COLO829 (cell line): ENCODE measurements around the gene KLHDC8B.

Experiments used
- DNase-seq: peaks from one replicate; pipeline ENCODE4 v3.0.0; 2012; ENCODE audit warnings: low spot score

The KLHDC8B gene

GRCh38 chr3:49171119-49171774 lies at the start of gene KLHDC8B:
TSS of gene KLHDC8B (plus strand) at chr3:49171598. CDS start at chr3:49172770, 1,172 bp downstream.
- peak; percentile 94 for DNase-seq

DNA sequence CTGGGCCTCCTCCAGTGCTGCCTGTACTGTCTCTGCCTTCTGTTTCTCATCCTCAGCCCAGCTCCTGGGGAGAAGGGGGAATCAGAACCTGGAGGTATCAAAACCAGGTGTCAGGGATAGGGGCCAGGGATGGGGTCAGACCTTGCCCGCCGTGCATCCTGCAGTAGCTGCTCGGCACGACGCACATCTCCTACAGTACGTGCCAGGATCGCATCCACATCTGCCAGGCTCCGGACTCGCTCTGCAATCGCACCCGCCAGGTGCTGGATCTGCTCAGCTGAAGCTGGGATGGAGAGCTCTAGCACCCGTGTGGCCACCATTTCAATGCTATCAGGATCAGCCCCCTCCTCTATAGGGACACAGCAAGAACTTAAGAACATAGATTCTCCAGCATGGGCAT lies 49.4 kb upstream of the KLHDC8B start:
- DNase-seq = no peak

DNA sequence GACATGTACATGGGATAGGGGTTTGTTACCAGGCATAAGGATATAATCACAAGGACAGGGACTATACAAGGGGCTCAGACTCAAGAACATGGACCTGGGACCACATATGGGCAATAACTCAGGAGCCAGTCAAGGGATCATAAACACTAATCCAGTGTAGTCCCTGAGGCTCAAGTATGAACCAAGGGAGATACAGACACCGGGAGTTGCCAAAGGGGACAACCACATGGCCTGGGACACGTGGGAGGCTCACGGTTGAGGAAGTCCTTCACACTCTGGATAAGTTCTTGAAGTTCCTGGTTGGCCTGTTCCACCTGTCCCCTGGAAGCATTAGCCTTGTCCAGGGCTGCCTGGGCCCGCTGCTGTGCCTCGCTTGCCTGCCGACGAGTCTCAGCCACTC lies 48.9 kb upstream of the KLHDC8B start:
- no peak for DNase-seq

DNA sequence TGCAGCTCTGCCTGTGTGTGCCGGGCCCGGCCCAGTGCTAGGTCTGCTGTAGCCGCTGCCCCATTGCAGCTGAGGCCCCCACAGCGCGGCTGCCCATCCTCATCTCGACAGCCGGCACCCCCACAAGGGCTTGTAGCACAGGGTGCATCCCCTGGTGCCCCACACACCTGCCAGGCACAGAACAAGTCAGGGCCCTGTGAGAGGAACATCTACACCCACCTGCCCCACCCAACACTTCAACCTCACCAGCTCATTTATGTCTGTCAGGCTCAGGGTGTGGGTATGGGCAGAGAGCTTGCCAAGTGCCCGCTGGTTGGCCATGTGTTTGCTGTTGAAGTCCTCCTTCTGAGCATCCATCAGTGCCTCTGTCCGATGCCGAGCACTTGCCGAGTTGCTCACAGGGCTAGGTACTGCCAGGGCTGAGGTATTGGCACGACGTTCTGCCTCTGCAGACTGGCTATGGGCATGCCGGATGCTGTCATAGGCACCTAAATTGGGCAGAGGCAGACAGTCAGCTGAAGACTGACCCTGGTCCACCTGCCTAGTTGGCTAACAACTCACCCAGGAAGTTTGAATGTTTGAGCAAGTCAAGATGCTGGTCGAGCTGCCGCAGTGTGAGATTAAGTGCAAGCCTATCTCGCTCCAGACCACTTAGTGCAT lies 48.4 kb upstream of the KLHDC8B start:
- no peak for DNase-seq

DNA sequence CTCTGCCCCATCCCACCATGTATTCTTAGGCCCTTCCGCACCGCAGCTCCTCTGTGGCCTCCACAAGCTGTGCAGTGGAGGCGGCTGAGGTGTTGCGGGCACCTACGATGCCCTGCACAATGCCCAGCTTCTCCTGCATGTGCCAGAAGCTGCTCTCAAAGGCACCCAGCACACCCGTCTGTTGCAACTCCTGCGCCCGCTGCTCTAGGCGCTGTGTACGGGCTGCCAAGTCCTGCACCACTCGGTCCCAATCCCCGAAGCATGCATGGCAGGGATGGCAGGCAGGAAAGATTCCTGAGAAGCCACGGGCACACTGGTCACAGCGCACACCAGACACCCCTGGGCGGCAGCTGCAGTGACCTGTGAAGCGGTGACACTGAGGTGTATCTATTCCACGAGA lies 47.7 kb upstream of the KLHDC8B start:
- DNase-seq = no peak

- no peak for DNase-seq
These were observed 47.2 kb upstream of the KLHDC8B start for GRCh38 chr3:49124203-49124602.

DNA sequence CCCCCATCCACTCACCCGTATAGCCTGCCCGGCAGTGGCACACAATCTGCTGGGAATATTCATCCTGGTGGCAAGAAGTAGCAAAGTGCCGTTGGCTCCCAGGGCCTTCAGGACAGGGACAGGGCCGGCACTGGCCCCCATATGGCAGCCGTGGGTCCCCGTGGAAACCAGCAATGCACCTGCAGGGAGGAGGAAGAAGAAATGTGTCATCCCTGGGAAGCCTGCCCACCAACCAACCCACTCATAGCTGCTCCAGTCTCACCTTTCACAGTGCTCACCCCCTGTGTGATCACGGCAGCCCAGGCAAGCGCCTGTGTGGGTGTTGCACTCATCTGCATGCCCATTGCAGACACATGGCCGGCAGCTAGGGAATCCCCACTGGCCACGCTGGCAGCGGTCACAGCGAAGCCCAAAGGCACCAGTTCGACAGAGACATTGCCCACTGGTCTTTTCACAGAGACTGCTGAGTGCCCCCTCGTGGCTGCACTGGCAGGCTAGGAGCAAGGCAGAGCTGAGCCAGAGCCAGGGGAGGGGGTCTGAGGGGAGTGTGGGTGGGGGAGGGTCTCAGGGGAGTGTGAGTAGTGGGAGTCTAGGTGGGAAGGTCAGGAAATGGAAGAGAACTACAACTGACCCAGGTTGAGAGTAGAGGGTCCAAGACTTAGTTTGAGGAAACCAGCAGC lies 46.3 kb upstream of the KLHDC8B start:
- no peak for DNase-seq

- DNase-seq = no peak
These were observed 40.4 kb upstream of the KLHDC8B start for GRCh38 chr3:49131040-49131439.

GRCh38 chr3:49131576-49131975 lies 39.8 kb upstream of the KLHDC8B start:
- no peak for DNase-seq

GRCh38 chr3:49132073-49132436 lies 39.3 kb upstream of the KLHDC8B start:
- DNase-seq = no peak

DNA sequence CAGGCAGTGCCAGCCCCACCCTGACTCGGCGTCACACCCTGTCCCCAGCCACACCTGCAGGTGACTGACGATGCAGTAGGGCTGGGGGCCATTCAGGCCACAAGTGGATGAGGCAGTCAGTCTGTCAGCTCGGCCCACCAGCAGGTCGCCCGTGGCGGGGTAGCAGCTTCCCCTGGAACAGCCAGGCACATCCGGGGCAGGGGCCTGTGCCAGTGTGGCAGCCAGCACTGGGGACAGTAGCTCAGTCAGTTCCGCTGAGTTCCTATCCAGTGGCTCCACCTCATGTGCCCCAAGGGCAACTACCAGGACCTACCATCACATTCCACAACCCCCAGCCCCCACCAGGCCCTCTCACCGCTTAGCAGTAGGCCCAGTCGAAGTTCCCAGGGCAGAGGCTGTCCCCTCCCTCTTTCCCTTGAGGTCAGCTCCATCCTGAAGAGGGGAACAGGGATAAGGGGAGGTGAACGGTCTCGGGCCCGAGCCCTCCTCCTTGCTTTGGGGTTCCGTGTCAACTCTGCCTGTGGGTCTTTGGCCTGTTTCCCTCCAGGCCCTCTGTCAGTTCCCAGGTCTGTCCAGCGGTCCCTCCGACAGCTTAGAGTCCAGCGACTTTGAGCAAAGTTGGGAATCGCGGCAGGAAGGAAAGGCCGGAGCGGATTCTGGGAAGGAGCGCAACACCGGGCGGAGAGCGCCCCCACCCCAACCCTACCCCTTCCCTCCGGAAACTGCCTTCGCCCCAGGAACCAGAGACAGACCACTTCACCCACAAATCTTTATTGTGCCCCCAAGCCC lies 38.8 kb upstream of the KLHDC8B start, which contains the start of gene LAMB2:
Gene LAMB2 (minus strand): TSS at position 614 of the 789 bp plus-strand sequence. CDS start 183 bp downstream, at position 431.
- DNase-seq = peak; percentile 86

GRCh38 chr3:49133226-49133951 lies 38.0 kb upstream of the KLHDC8B start:
- peak; percentile 98 for DNase-seq

- DNase-seq = peak; percentile 35
These were observed 36.7 kb upstream of the KLHDC8B start for GRCh38 chr3:49134471-49135265.

DNA sequence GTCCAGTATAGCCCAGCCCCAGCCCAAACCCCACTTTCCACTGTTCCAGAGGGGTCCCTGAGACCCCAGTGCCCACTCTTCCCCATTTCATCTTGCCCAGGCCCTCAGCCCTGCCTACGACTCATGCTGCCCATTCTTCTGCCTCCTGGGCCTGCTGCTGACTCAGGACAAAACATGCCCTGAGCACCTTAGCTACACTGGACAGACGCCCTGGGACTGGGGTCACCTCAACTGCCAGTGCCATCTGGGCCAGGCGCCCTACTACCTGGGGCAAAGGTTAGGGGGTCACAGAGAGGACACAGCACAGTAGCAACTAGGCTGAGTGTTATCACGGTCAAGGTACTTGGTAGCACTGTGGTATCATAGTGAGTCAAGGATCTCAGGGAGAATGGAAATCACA lies 35.9 kb upstream of the KLHDC8B start:
- DNase-seq = no peak

DNA sequence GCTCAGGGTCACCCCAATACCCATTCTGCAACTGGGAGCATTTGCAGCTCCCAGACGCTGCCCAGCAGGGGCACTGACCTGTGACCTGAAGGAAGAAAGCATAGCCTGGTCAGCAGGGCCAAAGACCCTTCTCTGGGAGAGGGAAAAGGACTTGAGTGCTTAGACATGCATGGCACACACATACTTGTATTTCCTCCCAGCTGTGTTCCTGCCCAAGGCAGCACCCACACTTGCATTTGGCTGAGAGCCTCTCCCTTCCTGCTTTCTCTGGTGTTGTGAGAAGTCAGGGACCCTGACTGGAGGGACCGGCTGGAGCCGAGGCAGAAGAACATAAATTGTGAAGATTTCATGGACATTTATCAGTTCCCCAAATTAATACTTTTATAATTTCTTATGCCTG lies 31.3 kb upstream of the KLHDC8B start:
- DNase-seq = no peak

- DNase-seq = no peak
These were observed 23.2 kb upstream of the KLHDC8B start for GRCh38 chr3:49148159-49148558.

DNA sequence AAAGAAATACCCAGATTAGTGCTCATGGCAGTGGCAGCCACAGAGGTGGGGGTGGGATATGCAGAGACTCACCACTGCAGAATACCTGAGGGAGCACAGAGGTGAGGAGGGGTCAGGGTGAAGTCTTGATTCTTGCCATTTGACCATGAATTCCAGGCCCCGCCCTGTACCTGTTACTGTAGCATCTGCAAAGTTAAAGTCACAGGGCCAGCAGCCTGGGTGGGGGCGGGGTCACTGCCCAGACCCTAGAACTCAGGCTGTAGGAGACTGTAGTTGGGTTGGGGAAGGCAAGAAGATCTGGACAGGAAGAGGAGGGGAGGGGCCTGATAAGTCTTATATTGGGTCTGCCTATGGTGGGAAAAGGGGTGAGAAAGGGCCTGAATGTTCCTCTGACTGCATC lies 19.8 kb upstream of the KLHDC8B start:
- no peak for DNase-seq

DNA sequence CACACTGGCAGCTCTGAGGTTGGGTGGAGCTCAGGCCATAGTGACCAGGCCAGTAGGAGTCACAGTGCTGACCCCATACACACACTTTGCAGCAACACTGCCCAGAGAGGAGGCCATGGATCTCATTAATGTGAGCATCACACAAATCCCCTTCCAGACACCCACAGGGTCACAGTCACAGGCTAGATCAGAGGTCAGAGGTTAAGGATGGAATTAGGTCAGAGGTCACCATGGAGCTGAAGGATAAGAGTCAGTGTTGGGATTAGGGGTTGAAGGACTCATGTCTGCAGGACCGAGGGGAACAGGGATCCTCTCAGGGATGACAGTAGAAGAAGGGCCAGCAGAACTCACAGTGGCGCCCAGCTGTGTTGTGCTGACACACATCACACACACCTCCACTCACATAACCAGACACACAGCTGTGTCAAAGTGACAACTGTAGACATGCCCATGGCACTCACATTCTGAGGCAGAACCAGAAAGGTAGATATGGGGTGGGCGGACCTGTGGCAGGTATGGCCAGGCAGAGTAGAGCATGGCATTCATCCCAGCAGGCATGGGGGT lies 18.0 kb upstream of the KLHDC8B start:
- no peak for DNase-seq

DNA sequence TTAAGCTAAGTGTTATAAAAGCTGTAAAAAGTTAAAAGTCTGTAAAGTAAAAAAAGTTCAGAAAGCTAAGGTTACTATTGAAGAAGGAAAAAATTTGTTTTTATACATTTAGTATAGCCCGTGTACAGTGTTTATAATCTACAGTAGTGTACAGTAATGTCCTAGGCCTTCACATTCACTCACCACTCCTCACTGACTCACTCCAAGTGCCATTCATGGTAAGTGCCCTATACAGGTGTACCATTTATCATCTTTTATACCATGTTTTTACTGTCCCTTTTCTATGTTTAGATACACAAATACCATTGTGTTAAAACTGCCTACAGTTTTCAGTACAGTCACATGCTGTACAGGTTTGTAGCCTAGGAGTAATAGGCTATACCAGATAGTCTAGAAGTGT lies 14.1 kb upstream of the KLHDC8B start:
- no peak for DNase-seq

DNA sequence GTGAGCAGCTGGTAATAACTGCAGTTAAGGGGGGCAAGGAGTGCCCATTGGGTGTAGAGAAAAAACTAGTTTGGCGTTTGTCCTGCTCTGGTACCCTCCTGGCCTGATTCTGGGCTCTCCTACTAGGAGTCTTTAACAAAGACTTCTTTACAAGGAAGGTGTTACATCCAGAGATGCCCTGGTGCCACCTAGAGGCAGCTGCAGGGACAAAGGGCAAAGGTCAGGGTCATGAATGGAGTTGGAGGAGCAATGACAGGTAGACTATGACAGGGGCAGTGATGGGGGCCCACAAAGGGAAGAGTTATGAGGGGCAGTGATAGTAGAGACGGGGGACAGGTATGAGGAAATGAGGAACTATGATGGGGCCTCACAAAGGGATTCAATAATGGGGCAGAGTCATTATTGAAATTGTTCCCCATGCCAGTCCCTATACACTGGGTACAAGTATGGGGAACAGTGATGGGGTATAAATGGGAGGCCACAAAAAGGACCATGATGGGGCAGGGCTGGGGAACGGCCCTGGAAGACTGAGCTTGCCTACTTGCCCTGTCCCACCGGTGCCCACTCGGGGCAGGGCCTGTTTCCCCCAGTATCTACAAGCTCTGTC lies 13.2 kb upstream of the KLHDC8B start:
- no peak for DNase-seq
